ENCODE data around the gene GRID1. TPM values are rescaled to one million over a fixed set of nuclear protein-coding genes. Genes with fewer than 3 reads are reported as not detected.

Gene GRID1
- total RNA-seq, 2 donors from 2014 or later: 0.37 to 0.67 TPM

DNA sequence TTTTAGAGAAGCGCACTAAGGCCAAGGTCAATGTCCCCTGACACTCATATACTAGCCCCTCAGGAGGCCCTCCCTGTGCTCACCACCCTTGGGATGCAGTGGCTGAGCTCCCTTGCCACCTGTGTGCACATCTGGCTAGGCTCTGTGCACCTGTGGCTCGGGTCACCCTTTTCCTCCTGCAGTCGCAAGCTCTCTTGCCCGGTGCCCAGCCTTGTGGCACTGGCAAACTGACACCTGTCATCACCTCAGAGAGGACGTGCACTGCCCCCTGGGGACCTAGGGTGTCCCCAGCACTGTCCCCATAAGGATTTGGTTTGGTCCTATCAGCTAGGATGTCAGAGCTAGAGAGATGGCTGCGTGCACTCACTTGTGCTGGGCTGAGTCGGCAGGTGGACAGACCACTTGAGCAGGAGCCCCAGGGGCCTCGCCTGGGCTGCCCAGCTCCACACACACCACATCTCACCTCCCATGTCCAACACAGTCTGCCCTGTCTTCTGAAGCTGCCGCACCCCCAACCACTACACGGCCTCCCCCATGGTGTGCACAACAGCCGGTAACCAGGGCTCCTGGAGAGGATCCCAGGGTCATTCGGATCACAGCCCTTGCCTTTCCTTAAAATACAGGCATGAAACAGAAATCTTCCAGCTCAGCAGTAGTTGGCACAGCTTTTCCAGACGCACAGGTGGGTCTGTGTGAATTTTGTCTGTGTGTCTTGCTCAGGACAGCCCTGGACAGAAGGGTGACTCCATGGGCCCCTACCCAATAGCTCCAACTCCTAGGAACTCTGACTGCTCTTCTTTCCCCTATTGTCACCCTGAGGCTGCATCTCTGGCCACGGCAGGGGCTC is 111.0 kb downstream of the GRID1 start:
- TF ChIP-seq, protein P1, sequence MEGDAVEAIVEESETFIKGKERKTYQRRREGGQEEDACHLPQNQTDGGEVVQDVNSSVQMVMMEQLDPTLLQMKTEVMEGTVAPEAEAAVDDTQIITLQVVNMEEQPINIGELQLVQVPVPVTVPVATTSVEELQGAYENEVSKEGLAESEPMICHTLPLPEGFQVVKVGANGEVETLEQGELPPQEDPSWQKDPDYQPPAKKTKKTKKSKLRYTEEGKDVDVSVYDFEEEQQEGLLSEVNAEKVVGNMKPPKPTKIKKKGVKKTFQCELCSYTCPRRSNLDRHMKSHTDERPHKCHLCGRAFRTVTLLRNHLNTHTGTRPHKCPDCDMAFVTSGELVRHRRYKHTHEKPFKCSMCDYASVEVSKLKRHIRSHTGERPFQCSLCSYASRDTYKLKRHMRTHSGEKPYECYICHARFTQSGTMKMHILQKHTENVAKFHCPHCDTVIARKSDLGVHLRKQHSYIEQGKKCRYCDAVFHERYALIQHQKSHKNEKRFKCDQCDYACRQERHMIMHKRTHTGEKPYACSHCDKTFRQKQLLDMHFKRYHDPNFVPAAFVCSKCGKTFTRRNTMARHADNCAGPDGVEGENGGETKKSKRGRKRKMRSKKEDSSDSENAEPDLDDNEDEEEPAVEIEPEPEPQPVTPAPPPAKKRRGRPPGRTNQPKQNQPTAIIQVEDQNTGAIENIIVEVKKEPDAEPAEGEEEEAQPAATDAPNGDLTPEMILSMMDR (IDR thresholded peaks at IDR 0.05): no peak
- Histone ChIP-seq H3K27me3 (no peaks in the 10 kb centered on the region), H3K4me1 (no peaks in the 10 kb centered on the region), H3K27ac (no peak overlapping the region), H3K36me3 (no peaks in the 10 kb centered on the region), H3K4me3 (no peak overlapping the region), H3K9me3 (no peaks in the 10 kb centered on the region)
- DNase-seq (ENCODE audit: low spot score): no peak

DNA sequence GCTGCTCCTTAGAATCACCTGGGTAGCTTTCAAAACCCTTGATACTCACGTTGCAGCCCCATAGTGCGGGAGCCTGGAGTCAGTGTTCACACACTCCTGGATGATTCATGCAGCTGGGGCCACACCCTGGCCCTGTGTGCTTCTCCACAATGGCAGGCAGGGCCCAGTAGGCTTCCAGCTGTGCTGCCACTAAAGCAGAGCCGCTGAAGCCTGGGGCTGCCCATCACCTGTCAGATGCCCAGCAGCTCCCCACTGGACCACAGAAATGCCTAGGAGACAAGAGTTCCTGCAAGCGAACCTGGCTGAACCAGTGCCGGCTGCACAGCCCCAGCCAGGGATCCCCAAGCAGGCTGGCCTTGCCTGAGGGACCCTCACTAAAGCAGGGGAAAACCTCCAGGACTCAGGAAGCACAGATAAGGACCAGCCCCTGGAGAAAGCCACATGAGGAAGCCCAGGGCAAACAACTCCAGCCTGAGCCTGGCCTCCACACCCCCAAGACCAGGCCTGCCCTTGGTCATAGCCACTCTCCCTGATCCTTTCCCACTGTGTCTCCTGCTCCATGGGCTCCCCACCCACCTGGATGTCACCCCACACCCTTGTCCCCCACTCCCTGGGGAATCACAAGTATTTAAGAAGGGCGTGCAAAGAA is 111.9 kb downstream of the GRID1 start:
- no peak overlapping the region for H3K4me3 ChIP-seq
- no peaks in the 10 kb centered on the region for H3K4me1 ChIP-seq
- DNase-seq (ENCODE audit: low spot score): no peak
- no peak overlapping the region for H3K27ac ChIP-seq
- no peaks in the 10 kb centered on the region for H3K9me3 ChIP-seq
- H3K36me3 ChIP-seq: no peaks in the 10 kb centered on the region
- TF ChIP-seq, protein P1 (IDR thresholded peaks at IDR 0.05): no peak
- H3K27me3 ChIP-seq: no peaks in the 10 kb centered on the region

DNA sequence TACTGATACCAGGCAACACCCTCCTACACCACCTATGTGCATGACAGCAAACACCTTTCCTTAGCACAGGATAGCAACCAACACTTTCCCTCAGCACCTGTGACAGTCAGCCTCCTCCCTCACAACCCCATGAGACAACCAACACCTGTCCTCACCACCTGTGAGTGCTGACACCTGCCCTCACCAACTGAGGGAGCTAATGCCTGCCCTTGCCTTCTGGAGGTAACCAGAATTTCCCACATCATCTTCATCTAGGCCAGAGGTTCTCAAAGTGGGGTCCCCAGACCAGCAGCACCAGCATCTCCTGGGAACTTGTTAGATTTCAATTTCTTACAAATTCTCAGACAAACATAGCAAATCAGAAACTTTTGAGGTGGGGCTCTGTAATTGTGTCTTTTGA is 112.5 kb downstream of the GRID1 start:
- Histone ChIP-seq H3K4me1 (no peaks in the 10 kb centered on the region), H3K4me3 (no peak overlapping the region), H3K27ac (no peak overlapping the region), H3K36me3 (no peaks in the 10 kb centered on the region), H3K9me3 (no peaks in the 10 kb centered on the region), H3K27me3 (no peaks in the 10 kb centered on the region)
- TF ChIP-seq, protein P1 (IDR thresholded peaks at IDR 0.05): no peak
- DNase-seq (ENCODE audit: low spot score): no peak

DNA sequence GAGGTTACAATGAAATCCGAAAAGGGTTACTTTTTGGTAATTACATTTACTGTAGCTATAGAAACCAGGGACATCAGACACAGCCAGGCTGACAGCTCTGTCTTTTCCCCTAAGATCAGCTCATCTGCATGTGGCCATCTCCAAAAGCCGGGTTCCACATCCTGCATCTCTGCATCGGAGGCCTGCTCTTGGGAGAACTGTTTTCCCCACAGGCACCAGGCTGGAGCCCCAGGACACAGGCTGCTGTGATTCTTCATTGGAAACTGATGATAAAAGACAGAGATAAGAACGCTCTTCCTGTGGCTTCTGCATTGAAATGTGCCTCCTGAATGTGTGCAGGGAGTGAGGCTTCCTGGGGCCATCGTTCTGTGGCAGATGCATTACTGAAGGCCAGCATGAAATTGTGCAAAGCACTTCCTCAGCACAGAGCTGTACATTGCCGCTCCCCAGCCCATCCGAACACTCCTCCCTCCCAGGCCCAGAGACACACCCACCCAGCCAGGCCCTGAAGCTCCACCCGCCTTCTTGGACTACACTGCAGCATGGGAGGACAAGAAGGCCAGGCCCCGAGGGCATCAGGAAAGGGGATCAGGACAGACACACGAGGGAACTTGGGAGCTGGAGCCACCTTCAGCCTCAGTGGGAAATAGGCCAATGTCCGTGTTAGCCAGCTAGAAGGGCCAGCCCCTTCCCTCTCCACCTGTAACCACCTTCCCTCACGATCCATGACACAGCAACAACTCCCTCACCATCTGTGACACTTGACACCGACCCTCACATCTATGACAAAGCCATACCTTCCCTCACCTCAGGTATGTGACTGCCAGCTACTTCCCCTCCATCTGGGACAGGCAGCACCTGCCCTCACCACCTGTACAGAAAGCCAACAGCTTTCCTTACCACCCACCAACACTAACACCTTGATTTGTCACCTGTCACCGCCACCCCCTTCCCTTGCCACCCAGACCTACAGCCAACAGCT is 113.2 kb downstream of the GRID1 start:
- Histone ChIP-seq H3K36me3 (no peaks in the 10 kb centered on the region), H3K27me3 (no peaks in the 10 kb centered on the region), H3K9me3 (no peaks in the 10 kb centered on the region), H3K4me1 (no peaks in the 10 kb centered on the region), H3K4me3 (no peak overlapping the region), H3K27ac (no peak overlapping the region)
- TF ChIP-seq, protein P1 (IDR thresholded peaks at IDR 0.05): no peak
- DNase-seq (ENCODE audit: low spot score): no peak

DNA sequence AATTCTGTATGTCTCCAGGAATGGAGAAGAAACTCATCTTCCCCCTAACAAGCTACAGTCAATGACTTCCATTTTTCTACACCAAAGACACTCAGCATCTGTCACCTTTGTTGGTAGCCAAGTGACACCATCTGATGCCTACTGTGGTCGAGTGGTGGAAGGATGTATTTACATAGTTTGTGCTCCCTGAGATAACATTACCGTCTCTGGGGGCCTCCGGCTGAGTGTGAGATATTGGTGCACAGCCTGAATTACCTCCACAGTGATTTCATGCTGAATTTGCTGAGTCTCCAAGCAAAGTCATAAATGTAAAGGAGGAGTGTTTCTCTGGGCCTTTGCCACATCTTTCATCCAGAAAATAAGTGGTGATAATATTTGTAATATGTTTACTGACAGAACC is 114.0 kb downstream of the GRID1 start:
- Histone ChIP-seq H3K27ac (no peak overlapping the region), H3K4me3 (no peak overlapping the region), H3K27me3 (no peaks in the 10 kb centered on the region), H3K36me3 (no peaks in the 10 kb centered on the region), H3K9me3 (no peaks in the 10 kb centered on the region), H3K4me1 (no peaks in the 10 kb centered on the region)
- no peak for DNase-seq (ENCODE audit: low spot score)
- TF ChIP-seq, protein P1 (IDR thresholded peaks at IDR 0.05): no peak
